RWPE1 (cell line): ENCODE data around the gene ALPP.
"Not testable (repeated sequence)": the region's sequence is repeated elsewhere in the genome, so short reads cannot be mapped to it uniquely, and the experiment has no call there.

Source experiments
- CTCF ChIA-PET: fragments of 350-600 bp; sonication (Branson Sonifier 250); formaldehyde crosslinking; extraction: SDS; loops from one replicate; lab custom pipeline; 2021; lab: Yijun Ruan, JAX
- POLR2A ChIA-PET: fragments of 400-600 bp; formaldehyde crosslinking; extraction: SDS; loops from one replicate; lab custom pipeline; 2020; ENCODE audit warnings: antibody characterized with exemption; ENCODE audit not compliant: low non-redundant PET; lab: Yijun Ruan, JAX
- DNase-seq: peaks from one replicate; pipeline ENCODE4 v3.0.0; 2012; ENCODE audit warnings: low spot score
- H3K27ac ChIP-seq: fragments of 450-650 bp; 2 replicates; pipeline ENCODE4 v1.5.1; 2017
- TF ChIP-seq, protein P1 (sequence below): fragments of 450-650 bp; conservative IDR thresholded peaks from 2 replicates; pipeline ENCODE4 v1.5.1; 2017; ENCODE audit warnings: low read depth, mild to moderate bottlenecking

Gene ALPP

DNA sequence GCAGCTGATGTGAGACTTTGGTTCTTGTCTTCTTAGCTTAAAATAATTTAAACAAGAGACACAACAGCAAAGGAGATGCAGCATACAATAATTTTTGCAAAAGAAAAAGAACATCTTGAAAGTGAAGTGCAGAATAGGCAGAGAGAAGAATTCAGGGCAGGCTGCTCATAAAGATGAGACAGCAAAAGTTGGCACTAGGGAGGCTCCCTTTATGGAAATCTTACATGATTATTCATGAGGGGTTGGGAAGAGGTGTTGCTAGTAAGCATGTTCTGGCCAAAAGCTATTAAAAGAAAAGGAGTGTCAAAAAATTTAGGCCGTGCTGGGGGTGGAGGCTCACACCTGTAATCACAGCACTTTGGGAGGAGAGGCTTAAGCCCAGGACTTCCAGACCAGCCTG, 4.2 kb upstream of the ALPP start:
- H3K27ac ChIP-seq, result no peak overlapping the region
- no peak for DNase-seq
- POLR2A ChIA-PET, result no interaction called here
- CTCF ChIA-PET, result no interaction called here
- TF ChIP-seq, protein P1, sequence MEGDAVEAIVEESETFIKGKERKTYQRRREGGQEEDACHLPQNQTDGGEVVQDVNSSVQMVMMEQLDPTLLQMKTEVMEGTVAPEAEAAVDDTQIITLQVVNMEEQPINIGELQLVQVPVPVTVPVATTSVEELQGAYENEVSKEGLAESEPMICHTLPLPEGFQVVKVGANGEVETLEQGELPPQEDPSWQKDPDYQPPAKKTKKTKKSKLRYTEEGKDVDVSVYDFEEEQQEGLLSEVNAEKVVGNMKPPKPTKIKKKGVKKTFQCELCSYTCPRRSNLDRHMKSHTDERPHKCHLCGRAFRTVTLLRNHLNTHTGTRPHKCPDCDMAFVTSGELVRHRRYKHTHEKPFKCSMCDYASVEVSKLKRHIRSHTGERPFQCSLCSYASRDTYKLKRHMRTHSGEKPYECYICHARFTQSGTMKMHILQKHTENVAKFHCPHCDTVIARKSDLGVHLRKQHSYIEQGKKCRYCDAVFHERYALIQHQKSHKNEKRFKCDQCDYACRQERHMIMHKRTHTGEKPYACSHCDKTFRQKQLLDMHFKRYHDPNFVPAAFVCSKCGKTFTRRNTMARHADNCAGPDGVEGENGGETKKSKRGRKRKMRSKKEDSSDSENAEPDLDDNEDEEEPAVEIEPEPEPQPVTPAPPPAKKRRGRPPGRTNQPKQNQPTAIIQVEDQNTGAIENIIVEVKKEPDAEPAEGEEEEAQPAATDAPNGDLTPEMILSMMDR, result no peak

GRCh38 chr2:232375164-232375563, 3.4 kb upstream of the ALPP start:
- no peak overlapping the region for H3K27ac ChIP-seq
- POLR2A ChIA-PET, result no interaction called here
- TF ChIP-seq, protein P1, result no peak
- no peak for DNase-seq
- CTCF ChIA-PET, result interaction anchor here (0.7 kb wide), 1 partner anchor 793 kb away, joined by 3 read pairs; no protein-coding TSS in a partner anchor

- CTCF ChIA-PET, result no interaction called here
- TF ChIP-seq, protein P1, result no peak
- POLR2A ChIA-PET, result no interaction called here
- H3K27ac ChIP-seq, result no peak overlapping the region
- DNase-seq, result no peak
Measured at GRCh38 chr2:232376260-232376659, 2.3 kb upstream of the ALPP start.

- DNase-seq, result no peak
- POLR2A ChIA-PET, result no interaction called here
- TF ChIP-seq, protein P1, result no peak
- CTCF ChIA-PET, result no interaction called here
- no peak overlapping the region for H3K27ac ChIP-seq
Measured at GRCh38 chr2:232376713-232377112, 1.8 kb upstream of the ALPP start.

- DNase-seq, result no peak
- H3K27ac ChIP-seq, result no peak overlapping the region
- POLR2A ChIA-PET, result no interaction called here
- TF ChIP-seq, protein P1, result no peak
- CTCF ChIA-PET, result interaction anchor here (0.6 kb wide), 1 partner anchor 511 kb away, joined by 4 read pairs; no protein-coding TSS in a partner anchor
Measured at GRCh38 chr2:232377319-232377718, 1.2 kb upstream of the ALPP start.

DNA sequence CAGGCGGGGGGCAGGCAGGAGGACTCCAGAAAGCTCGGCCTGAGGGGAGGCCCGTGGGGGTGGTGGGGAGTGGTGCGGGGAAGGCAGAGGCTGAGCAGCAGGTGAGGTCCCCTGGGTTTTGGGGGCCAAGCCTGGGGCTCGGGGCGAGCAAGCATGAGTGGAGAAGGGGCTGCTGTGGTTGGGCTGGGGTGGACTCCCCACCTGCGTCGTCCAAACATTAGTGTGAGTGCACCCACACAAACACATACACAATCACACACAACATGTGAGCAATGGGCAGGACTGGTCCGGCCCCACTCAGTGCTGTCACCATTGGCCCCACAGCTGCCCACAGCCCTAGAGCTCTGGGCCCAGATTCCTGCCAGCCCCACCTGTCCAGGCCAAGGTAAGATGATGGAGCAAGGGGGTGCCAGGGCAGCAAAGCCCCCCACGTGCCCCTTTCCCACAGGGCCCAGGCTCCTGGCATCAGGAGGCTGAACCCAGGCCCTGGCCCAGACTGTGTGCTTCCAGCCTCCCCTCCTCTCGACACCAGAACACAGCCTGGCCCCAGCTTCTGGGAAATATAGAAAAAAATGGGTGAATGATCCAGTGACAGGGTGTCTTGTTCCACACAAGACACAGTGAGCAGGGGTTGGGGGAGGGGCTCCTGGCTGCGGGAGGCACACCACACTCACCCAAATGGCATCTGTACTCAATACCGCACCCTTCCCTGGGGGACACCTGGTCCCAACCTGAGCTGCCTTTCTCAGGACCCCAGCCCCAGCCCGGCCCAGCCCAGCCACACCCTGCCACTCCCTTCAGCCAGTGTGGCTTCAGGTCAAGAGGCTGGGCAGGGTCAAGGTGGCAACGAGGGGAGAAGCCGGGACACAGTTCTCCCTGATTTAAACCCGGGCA, 463 bp upstream of the ALPP start:
- peak; percentile 27 for DNase-seq
- ChIA-PET POLR2A (no interaction called here), CTCF (interaction anchor here (0.6 to 0.7 kb wide), 2 partner anchors 26 to 212 kb away, joined by 3 read pairs; no protein-coding TSS in a partner anchor)
- no peak overlapping the region for H3K27ac ChIP-seq
- TF ChIP-seq, protein P1, result no peak

DNA sequence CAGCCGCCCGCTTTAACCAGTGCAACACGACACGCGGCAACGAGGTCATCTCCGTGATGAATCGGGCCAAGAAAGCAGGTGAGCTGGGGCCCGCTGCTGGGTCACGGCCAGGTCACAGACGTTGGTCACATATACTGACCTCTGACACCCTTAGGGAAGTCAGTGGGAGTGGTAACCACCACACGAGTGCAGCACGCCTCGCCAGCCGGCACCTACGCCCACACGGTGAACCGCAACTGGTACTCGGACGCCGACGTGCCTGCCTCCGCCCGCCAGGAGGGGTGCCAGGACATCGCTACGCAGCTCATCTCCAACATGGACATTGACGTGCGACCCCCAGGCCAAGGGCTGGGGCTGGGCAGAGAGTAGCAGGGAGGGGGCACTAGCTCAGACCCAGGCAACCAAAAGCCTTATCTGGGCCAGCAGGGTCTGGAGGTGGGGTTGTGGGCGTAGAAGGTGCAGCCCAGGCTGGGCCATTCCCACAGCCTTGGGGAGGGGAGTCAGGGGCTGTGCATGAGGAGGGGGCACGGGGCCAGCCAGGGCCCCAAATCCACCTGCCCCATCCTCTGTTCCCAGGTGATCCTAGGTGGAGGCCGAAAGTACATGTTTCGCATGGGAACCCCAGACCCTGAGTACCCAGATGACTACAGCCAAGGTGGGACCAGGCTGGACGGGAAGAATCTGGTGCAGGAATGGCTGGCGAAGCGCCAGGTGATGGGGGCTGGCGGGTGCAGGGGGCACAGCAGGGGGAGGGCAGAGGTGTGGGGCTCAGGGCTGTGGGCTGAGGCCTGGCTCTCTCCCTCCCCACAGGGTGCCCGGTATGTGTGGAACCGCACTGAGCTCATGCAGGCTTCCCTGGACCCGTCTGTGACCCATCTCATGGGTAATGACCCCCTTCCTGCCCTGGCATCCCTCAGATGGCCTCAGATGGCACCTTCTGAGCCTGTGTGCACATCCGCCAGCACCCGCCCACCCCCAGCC, 1.3 kb downstream of the ALPP start:
- POLR2A ChIA-PET, DNase-seq, H3K27ac ChIP-seq, CTCF ChIA-PET: not testable (repeated sequence)

DNA sequence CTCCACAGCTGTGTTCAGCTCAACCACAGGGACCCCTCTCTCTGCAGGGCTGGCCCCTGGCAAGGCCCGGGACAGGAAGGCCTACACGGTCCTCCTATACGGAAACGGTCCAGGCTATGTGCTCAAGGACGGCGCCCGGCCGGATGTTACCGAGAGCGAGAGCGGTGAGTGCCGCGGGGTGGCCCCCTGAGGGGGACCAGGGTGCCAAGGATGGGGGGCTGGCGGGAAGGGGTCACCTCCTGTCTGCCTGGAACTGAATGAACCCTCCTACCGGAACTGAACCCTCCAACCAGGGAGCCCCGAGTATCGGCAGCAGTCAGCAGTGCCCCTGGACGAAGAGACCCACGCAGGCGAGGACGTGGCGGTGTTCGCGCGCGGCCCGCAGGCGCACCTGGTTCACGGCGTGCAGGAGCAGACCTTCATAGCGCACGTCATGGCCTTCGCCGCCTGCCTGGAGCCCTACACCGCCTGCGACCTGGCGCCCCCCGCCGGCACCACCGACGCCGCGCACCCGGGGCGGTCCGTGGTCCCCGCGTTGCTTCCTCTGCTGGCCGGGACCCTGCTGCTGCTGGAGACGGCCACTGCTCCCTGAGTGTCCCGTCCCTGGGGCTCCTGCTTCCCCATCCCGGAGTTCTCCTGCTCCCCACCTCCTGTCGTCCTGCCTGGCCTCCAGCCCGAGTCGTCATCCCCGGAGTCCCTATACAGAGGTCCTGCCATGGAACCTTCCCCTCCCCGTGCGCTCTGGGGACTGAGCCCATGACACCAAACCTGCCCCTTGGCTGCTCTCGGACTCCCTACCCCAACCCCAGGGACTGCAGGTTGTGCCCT, 2.9 kb downstream of the ALPP start:
- H3K27ac ChIP-seq, DNase-seq, POLR2A ChIA-PET, CTCF ChIA-PET: not testable (repeated sequence)
